Measurements from ENCODE around the gene CREB5. TPM values are rescaled to one million over a fixed set of nuclear protein-coding genes. Genes with fewer than 3 reads are reported as not detected.
"Not testable (repeated sequence)": the region's sequence is repeated elsewhere in the genome, so short reads cannot be mapped to it uniquely, and the experiment has no call there.

Gene CREB5
- polyA plus RNA-seq, 1 experiment: 3.9 TPM

DNA sequence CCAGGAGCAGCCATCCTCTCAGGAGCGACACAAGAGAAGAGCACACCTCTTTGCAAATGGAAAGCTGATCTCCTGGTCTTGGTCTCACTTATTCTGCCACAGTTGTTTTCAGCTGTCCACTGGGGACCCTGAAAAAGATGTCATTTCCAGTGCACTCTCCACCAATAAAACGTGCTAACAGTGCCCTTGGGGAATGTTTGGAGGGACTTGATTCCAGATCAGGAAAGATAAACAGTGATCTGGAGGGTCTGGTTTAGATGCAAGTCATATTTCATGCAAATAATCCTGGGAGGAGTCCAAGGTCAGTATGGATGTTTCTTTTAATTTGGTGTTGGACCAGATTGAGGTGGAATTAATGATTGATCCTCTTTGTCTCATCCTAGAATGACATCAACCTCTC lies 185.0 kb downstream of the CREB5 start:
- no peak overlapping the region for H3K4me3 ChIP-seq (ENCODE audit: low read depth, low read length)
- CTCF ChIA-PET: interaction anchor here (0.6 kb wide), 1 partner anchor 184 kb away, joined by 3 read pairs; no protein-coding TSS in a partner anchor

DNA sequence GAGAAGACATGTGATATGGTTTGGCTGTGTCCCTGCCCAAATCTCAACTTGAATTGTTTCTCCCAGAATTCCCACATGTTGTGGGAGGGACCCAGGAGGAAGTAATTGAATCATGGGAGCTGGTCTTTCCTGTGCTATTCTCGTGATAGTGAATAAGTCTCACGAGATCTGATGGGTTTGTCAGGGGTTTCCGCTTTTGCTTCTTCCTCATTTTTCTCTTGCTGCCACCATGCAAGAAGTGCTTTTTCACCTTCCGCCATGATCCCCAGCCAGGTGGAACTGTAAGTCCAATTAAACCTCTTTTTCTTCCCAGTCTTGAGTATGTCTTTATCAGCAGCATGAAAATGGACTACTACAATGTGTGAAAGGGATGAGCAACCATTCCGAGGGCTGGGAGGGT lies 185.7 kb downstream of the CREB5 start:
- H3K27me3 ChIP-seq (ENCODE audit: control insufficient read depth, insufficient read depth, low read length); CTCF ChIA-PET; POLR2A ChIA-PET; H3K36me3 ChIP-seq (ENCODE audit: control insufficient read depth, insufficient read depth, low read length); H3K4me3 ChIP-seq (ENCODE audit: low read depth, low read length); DNase-seq (ENCODE audit: low read depth): not testable (repeated sequence)

More for the DNA sequence above, 185.0 kb downstream of the CREB5 start:
- TF ChIP-seq, protein P1, sequence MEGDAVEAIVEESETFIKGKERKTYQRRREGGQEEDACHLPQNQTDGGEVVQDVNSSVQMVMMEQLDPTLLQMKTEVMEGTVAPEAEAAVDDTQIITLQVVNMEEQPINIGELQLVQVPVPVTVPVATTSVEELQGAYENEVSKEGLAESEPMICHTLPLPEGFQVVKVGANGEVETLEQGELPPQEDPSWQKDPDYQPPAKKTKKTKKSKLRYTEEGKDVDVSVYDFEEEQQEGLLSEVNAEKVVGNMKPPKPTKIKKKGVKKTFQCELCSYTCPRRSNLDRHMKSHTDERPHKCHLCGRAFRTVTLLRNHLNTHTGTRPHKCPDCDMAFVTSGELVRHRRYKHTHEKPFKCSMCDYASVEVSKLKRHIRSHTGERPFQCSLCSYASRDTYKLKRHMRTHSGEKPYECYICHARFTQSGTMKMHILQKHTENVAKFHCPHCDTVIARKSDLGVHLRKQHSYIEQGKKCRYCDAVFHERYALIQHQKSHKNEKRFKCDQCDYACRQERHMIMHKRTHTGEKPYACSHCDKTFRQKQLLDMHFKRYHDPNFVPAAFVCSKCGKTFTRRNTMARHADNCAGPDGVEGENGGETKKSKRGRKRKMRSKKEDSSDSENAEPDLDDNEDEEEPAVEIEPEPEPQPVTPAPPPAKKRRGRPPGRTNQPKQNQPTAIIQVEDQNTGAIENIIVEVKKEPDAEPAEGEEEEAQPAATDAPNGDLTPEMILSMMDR (IDR thresholded peaks at IDR 0.05; ENCODE audit: insufficient read depth, low read depth, low read length): no peak
- Histone ChIP-seq H3K27me3 (ENCODE audit: control insufficient read depth, insufficient read depth, low read length) (no peaks in the 10 kb centered on the region), H3K36me3 (ENCODE audit: control insufficient read depth, insufficient read depth, low read length) (no peaks in the 10 kb centered on the region)
- no peak for DNase-seq (ENCODE audit: low read depth)
- POLR2A ChIA-PET: no interaction called here

DNA sequence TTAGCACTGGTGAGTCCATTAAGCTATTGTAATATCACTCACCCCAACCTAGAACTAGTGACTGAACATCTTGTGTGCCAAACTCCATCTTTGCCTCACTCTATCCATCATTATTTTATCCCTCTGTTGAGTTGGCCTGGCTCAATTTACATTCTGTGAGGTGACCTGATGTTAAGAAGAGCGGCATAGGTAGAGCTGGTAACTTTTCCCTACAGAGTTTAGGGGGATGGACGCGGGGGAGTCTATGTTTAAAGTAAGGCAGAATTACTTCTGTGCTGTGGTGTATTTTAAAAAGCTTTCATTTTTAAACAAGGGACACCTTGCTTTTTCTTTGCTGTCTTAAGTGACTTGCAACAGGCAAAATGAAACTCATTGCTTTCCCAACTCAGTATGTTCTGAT lies 186.3 kb downstream of the CREB5 start:
- TF ChIP-seq, protein P1 (IDR thresholded peaks at IDR 0.05; ENCODE audit: insufficient read depth, low read depth, low read length): no peak
- ChIA-PET POLR2A (no interaction called here), CTCF (interaction anchor here (1.1 kb wide), 1 partner anchor 8 kb away, joined by 3 read pairs; no protein-coding TSS in a partner anchor)
- no peak overlapping the region for H3K4me3 ChIP-seq (ENCODE audit: low read depth, low read length)
- DNase-seq (ENCODE audit: low read depth): no peak
- H3K27me3 ChIP-seq (ENCODE audit: control insufficient read depth, insufficient read depth, low read length): no peaks in the 10 kb centered on the region
- H3K36me3 ChIP-seq (ENCODE audit: control insufficient read depth, insufficient read depth, low read length): no peaks in the 10 kb centered on the region

DNA sequence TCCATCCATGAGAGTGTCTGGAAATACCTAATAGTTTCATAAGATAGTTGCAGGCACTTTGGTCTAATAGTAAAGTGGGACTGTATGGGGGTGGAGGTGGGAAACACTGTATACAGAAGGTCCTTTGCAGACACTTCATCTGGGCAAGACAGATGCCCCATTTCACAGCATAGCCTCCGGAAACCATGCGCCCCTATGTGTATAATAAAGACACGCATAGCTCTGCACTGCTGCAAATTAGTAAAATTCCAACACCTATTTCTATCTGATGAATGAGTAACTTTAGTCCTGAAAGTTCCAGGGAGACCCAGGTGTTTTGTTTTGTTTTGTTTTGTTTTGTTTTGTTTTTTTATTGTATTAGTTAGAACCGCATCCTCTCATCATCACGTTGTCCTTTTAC lies 187.1 kb downstream of the CREB5 start:
- Histone ChIP-seq H3K27me3 (ENCODE audit: control insufficient read depth, insufficient read depth, low read length) (no peaks in the 10 kb centered on the region), H3K4me3 (ENCODE audit: low read depth, low read length) (no peak overlapping the region), H3K36me3 (ENCODE audit: control insufficient read depth, insufficient read depth, low read length) (no peaks in the 10 kb centered on the region)
- CTCF ChIA-PET: interaction anchor here (0.6 to 1.1 kb wide), 2 partner anchors 7 to 102 kb away, joined by 3 read pairs; no protein-coding TSS in a partner anchor
- POLR2A ChIA-PET: no interaction called here
- DNase-seq (ENCODE audit: low read depth): no peak
- TF ChIP-seq, protein P1 (IDR thresholded peaks at IDR 0.05; ENCODE audit: insufficient read depth, low read depth, low read length): no peak

DNA sequence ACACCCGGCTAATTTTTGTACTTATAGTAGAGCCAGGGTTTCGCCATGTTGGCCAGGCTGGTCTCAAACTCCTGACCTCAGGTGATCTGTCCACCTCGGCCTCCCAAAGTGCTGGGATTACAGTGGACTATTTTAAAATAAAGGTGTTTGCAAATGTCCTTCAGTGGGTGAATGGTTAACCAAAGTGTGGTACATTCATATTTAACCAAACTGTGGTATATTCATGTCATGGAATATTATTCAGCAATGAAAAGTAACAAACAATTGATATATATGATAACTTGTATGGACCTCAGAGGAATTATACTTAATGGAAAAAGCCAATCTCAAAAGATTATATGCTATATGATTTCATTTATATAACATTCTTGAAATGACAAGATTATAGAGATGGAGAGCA lies 190.0 kb downstream of the CREB5 start:
- H3K4me3 ChIP-seq (ENCODE audit: low read depth, low read length): no peak overlapping the region
- TF ChIP-seq, protein P1 (IDR thresholded peaks at IDR 0.05; ENCODE audit: insufficient read depth, low read depth, low read length): no peak
- POLR2A ChIA-PET: no interaction called here

DNA sequence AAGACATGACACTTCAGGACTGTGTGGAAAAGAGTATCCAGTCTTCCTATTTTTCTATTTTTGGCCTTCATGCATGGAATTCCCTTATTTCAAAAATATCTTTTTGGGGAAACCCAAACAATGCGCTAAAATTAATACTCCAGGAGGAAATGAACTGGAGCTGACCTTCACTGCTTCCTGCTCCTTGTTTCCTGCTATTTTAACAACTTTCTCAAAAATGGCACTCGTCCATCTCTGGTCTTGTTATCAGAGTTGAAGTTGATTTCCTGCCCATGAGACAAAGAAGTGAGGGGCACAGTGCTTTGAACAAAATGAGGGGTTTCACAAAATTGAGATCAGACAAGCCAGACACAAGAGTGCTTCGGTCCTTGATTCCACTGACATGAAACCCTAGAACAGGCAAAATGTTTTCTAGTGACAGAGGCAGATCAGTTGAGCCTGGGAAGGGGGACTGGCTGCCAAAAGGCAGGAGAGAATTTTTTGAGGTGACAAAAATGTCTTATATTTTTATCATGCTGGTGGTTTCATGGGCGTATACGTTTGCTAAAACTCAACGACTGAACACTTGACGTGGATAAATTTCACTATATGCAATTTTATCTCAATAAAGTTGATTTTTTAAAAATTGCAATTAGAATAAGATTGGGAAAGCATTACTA lies 193.2 kb downstream of the CREB5 start:
- POLR2A ChIA-PET: no interaction called here
- CTCF ChIA-PET: no interaction called here
- no peaks in the 10 kb centered on the region for H3K36me3 ChIP-seq (ENCODE audit: control insufficient read depth, insufficient read depth, low read length)
- TF ChIP-seq, protein P1 (IDR thresholded peaks at IDR 0.05; ENCODE audit: insufficient read depth, low read depth, low read length): no peak
- H3K27me3 ChIP-seq (ENCODE audit: control insufficient read depth, insufficient read depth, low read length): no peaks in the 10 kb centered on the region; the same call in 1 of the 2 replicates
- H3K4me3 ChIP-seq (ENCODE audit: low read depth, low read length): no peak overlapping the region
- no peak for DNase-seq (ENCODE audit: low read depth)

More for the DNA sequence above, 190.0 kb downstream of the CREB5 start:
- H3K27me3 ChIP-seq (ENCODE audit: control insufficient read depth, insufficient read depth, low read length): no peaks in the 10 kb centered on the region; the same call in 1 of the 2 replicates
- DNase-seq (ENCODE audit: low read depth): no peak
- CTCF ChIA-PET: no interaction called here
- no peaks in the 10 kb centered on the region for H3K36me3 ChIP-seq (ENCODE audit: control insufficient read depth, insufficient read depth, low read length)

Data from BJ (cell line).